ENCODE measurements around the gene MBD6.
"Not testable (repeated sequence)": the region's sequence is repeated elsewhere in the genome, so short reads cannot be mapped to it uniquely, and the experiment has no call there.

MBD6 gene

DNA sequence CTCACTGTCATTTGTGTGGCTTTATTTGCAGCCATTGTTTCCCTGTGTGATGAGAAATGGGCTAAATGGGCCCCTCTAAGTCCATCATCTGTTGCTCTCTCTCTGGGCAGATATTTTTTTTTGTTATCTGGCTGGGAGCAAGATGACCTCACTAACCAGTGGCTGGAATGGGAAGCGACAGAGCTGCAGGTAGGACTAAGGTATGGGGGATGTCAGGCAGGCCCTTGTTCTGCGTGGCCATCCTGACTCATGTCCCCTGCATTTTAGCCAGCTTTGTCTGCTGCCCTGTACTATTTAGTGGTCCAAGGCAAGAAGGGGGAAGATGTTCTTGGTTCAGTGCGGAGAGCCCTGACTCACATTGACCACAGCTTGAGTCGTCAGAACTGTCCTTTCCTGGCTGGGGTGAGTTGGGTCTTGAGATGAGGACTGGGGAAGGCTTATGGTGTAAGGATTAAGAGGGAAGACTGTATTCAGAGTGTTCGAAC lies 33.4 kb upstream of the MBD6 start:
- DNase-seq (ENCODE audit: low spot score): no peak

- DNase-seq (ENCODE audit: low spot score): no peak
Observed at GRCh38 chr12:57490126-57490525, 32.5 kb upstream of the MBD6 start.

GRCh38 chr12:57491393-57492280 lies 31.0 kb upstream of the MBD6 start:
- DNase-seq (ENCODE audit: low spot score): no peak

DNA sequence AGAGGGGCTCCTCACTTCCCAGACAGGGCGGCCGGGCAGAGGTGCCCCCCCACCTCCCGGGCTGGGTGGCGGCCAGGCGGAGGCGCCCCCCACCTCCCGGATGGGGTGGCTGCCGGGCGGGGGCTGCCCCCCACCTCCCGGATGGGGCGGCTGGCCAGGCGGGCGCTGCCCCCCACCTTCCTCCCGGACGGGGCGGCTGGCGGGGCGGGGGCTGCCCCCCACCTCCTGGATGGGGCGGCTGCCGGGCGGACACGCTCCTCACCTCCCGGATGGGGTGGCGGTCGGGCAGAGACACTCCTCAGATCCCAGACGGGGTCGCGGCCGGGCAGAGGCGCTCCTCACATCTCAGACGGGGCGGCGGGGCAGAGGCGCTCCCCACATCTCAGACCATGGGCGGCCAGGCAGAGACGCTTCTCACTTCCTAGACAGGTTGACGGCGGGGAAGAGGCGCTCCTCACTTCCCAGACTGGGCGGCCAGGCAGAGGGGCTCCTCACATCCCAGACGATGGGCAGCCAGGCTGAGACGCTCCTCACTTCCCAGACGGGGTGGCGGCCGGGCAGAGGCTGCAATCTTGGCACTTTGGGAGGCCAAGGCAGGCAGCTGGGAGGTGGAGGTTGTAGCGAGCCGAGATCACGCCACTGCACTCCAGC lies 27.4 kb upstream of the MBD6 start:
- not testable (repeated sequence) for DNase-seq (ENCODE audit: low spot score)

GRCh38 chr12:57496822-57497221 lies 25.8 kb upstream of the MBD6 start:
- no peak for DNase-seq (ENCODE audit: low spot score)

GRCh38 chr12:57497223-57498131 lies 25.1 kb upstream of the MBD6 start:
- no peak for DNase-seq (ENCODE audit: low spot score)

- DNase-seq (ENCODE audit: low spot score): no peak
Observed at GRCh38 chr12:57498132-57498502, 24.5 kb upstream of the MBD6 start.

DNA sequence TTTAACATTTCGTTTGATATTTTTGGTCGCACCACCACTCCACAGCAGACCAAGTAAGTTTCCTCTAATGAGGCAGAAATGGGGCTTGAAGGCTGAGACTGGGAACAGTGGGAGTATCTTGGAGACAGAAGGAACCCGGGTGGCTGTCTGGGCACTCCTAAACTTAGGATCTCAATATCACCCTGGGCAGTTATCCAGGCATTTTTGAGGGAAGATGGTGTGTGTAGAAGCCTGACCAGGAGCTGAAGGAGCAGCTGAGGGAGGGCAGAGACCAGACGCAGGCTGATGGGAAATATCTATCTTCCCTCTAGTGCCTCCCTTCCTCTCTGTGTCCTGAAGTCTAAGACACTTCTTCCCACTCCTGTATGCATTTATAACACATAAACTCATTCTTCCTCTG lies 24.1 kb upstream of the MBD6 start:
- DNase-seq (ENCODE audit: low spot score): no peak

DNA sequence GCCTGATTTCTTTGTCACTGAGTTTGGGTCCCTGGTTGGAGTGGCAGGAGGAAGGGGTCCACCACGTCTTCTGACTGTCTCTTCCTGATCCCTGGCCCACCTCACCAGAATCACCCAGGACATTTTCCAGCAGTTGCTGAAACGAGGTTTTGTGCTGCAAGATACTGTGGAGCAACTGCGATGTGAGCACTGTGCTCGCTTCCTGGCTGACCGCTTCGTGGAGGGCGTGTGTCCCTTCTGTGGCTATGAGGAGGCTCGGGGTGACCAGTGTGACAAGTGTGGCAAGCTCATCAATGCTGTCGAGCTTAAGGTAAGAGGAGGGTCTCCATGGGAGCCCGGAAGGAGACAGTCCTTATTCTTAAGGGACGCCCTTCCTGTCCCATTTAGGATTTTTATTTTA lies 22.4 kb upstream of the MBD6 start:
- DNase-seq (ENCODE audit: low spot score): no peak

DNA sequence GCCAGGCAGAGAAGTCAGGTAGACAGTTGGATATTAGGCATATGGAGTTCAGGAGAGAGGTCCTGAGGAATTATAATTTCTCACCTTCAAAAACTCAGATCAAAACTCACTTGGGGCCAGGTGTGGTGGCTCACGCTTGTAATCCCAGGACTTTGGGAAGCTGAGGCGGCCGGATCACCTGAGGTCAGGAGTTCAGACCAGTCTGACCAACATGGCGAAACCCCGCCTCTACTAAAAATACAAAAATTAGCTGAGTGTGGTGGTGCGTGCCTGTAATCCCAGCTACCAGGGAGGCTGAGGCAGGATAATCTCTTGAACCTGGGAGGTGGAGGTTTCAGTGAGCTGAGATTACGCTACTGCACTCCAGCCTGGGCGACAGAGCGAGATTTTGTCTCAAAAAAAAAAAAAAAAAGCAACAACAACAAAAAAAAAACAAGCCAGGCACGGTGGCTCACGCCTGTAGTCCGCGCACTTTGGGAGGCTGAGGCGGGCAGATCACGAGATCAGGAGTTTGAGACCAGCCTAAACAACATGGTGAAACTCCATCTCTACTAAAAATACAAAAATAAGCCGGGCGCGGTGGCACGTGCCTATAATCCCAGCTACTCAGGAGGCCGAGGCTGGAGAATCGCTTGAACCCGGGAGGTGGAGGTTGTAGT lies 20.2 kb upstream of the MBD6 start:
- not testable (repeated sequence) for DNase-seq (ENCODE audit: low spot score)

DNA sequence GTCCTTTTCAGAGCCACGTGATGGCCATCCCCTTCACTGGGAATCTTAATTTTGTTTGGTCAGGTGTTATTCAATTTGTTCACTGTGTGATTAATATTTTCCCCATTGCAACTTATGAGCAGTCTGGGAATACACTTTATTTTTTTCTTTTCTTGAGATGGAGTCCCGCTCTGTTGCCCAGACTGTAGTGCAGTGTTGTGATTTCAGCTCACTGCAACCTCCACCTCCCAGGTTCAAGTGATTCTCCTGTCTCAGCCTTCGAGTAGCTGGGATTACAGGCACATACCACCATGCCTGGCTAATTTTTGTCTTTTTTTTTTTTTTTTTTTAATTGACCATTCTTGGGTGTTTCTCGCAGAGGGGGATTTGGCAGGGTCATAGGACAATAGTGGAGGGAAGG lies 16.1 kb upstream of the MBD6 start:
- not testable (repeated sequence) for DNase-seq (ENCODE audit: low spot score)

GRCh38 chr12:57507796-57508195 lies 14.8 kb upstream of the MBD6 start:
- DNase-seq (ENCODE audit: low spot score): not testable (repeated sequence)

- no peak for DNase-seq (ENCODE audit: low spot score)
Observed at GRCh38 chr12:57511161-57511560, 11.5 kb upstream of the MBD6 start.

GRCh38 chr12:57511588-57512325 lies 10.9 kb upstream of the MBD6 start:
- no peak for DNase-seq (ENCODE audit: low spot score)

- no peak for DNase-seq (ENCODE audit: low spot score)
Observed at GRCh38 chr12:57512665-57513064, 10.0 kb upstream of the MBD6 start.

- no peak for DNase-seq (ENCODE audit: low spot score)
Observed at GRCh38 chr12:57513266-57513665, 9.4 kb upstream of the MBD6 start.

DNA sequence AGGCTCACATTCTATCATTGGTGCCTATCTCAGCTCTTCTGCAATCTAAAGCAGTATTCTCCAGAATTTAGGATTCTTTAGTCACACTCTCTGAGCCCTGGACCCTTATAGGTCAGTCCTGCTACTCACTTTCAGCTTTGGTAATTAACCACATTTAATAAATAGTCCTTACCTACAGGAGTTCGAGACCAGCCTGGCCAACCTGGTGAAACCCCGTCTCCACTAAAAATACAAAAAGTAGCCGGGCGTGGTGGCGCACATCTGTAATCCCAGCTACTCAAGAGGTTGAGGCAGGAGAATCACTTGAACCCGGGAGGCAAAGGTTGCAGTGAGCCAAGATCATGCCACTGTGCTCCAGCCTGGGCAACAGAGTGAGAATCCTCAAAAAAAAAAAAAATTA lies 8.9 kb upstream of the MBD6 start:
- DNase-seq (ENCODE audit: low spot score): not testable (repeated sequence)

- DNase-seq (ENCODE audit: low spot score): not testable (repeated sequence)
Observed at GRCh38 chr12:57514246-57514645, 8.4 kb upstream of the MBD6 start.

GRCh38 chr12:57514720-57515407 lies 7.8 kb upstream of the MBD6 start:
- no peak for DNase-seq (ENCODE audit: low spot score)

- DNase-seq (ENCODE audit: low spot score): no peak
Observed at GRCh38 chr12:57515408-57515933, 7.2 kb upstream of the MBD6 start.

Data from GM03348 (cell line).